Measurements from ENCODE around the gene ADAMTS7. TPM values are rescaled to one million over a fixed set of nuclear protein-coding genes. Genes with fewer than 3 reads are reported as not detected.

ADAMTS7 gene
- total and polyA plus RNA-seq, 7 donors = 0.32 to 1.3 (median 0.74) TPM

GRCh38 chr15:78811825-78812183, 540 bp upstream of the ADAMTS7 start:
- 28 to 35% (median 30%) methylated on average over 24 of the region's 24 CpGs for WGBS, 3 donors
- H3K9me3 ChIP-seq = no peaks in the 10 kb centered on the region
- H3K4me1 ChIP-seq = peaks cover 6% of the 10 kb centered on the region
- peak; percentile 30 to 60 for DNase-seq
- peak; percentile 33 to 60 (median 42) for ATAC-seq
- intact Hi-C loops (cut with DNase I) = loop anchor here (5.0 to 10.0 kb wide), 2 partner anchors 47 to 50 kb away; no protein-coding TSS in a partner anchor
- peak overlapping the region; percentile 80 for H3K4me3 ChIP-seq
- H3K36me3 ChIP-seq (ENCODE audit: insufficient read depth in 1 of 2, low read depth in 1 of 2) = no peaks in the 10 kb centered on the region
- peak overlapping the region; percentile 53 for H3K27ac ChIP-seq
- H3K27me3 ChIP-seq (ENCODE audit: insufficient read depth in 3 of 3, low read length in 2 of 3) = peaks cover 0 to 20% (median 0%) of the 10 kb centered on the region in 3 donors
- no peak for TF ChIP-seq CTCF (IDR thresholded peaks at IDR 0.05)

- H3K36me3 ChIP-seq (ENCODE audit: insufficient read depth in 1 of 2, low read depth in 1 of 2) = no peaks in the 10 kb centered on the region
- DNase-seq (peak; percentile 64 to 77), ATAC-seq (peak; percentile 18 to 35 (median 32))
- WGBS, 3 donors = 1% methylated on average over 46 to 76 of the region's 76 CpGs
- H3K4me3 ChIP-seq = peak overlapping the region; percentile 80
- peaks cover 6% of the 10 kb centered on the region for H3K4me1 ChIP-seq
- intact Hi-C loops (cut with DNase I) = loop anchor here (5.0 to 10.0 kb wide), 2 partner anchors 46 to 48 kb away; no protein-coding TSS in a partner anchor
- no peaks in the 10 kb centered on the region for H3K9me3 ChIP-seq
- TF ChIP-seq CTCF (IDR thresholded peaks at IDR 0.05) = no peak
- H3K27ac ChIP-seq = no peak overlapping the region
- peaks cover 0 to 20% (median 0%) of the 10 kb centered on the region in 3 donors for H3K27me3 ChIP-seq (ENCODE audit: insufficient read depth in 3 of 3, low read length in 2 of 3)
Measured at GRCh38 chr15:78810362-78811123, 721 bp downstream of the ADAMTS7 start.

- DNase-seq = no peak
- no peaks in the 10 kb centered on the region for H3K36me3 ChIP-seq (ENCODE audit: insufficient read depth in 1 of 2, low read depth in 1 of 2)
- no peak for ATAC-seq
- intact Hi-C loops (cut with DNase I) = loop anchor here (5.0 to 10.0 kb wide), 2 partner anchors 45 to 48 kb away; no protein-coding TSS in a partner anchor
- H3K9me3 ChIP-seq = no peaks in the 10 kb centered on the region
- WGBS, 3 donors = 34 to 46% (median 35%) methylated on average over 11 of the region's 11 CpGs
- peak overlapping the region; percentile 80 for H3K4me3 ChIP-seq
- H3K4me1 ChIP-seq = peaks cover 6% of the 10 kb centered on the region
- peaks cover 0 to 20% (median 0%) of the 10 kb centered on the region in 3 donors for H3K27me3 ChIP-seq (ENCODE audit: insufficient read depth in 3 of 3, low read length in 2 of 3)
- no peak overlapping the region for H3K27ac ChIP-seq
- TF ChIP-seq CTCF (IDR thresholded peaks at IDR 0.05) = no peak
Measured at GRCh38 chr15:78810003-78810361, 1.3 kb downstream of the ADAMTS7 start.

GRCh38 chr15:78808550-78808949, 2.7 kb downstream of the ADAMTS7 start:
- no peaks in the 10 kb centered on the region for H3K9me3 ChIP-seq
- no peaks in the 10 kb centered on the region for H3K36me3 ChIP-seq (ENCODE audit: insufficient read depth in 1 of 2, low read depth in 1 of 2)
- no peak overlapping the region for H3K4me3 ChIP-seq
- peaks cover 6% of the 10 kb centered on the region for H3K4me1 ChIP-seq
- DNase-seq (no peak), ATAC-seq (no peak)
- no peak overlapping the region for H3K27ac ChIP-seq
- 58 to 74% (median 60%) methylated on average over 2 of the region's 2 CpGs for WGBS, 3 donors
- H3K27me3 ChIP-seq (ENCODE audit: insufficient read depth in 3 of 3, low read length in 2 of 3) = peaks cover 0 to 20% (median 0%) of the 10 kb centered on the region in 3 donors
- intact Hi-C loops (cut with DNase I) = no loop called here
- TF ChIP-seq CTCF (IDR thresholded peaks at IDR 0.05) = no peak
